T follicular helper cell (primary cell): ENCODE results near the gene CNTD1.
"Not testable (repeated sequence)": the region's sequence is repeated elsewhere in the genome, so short reads cannot be mapped to it uniquely, and the experiment has no call there.

Experiments
- DNase-seq: peaks from one replicate; pipeline ENCODE4 v3.0.0-alpha.2; 2020; ENCODE audit warnings: low read depth
- total RNA-seq, 2 experiments: gene quantifications; one replicate each; lab custom pipeline; 2026; lab: John Stamatoyannopoulos, UW

CNTD1 gene
- 0 to 0.12 reads per million in 2 experiments for total RNA-seq

- DNase-seq = peak; percentile 54
Observed at GRCh38 chr17:42798383-42799380, at the start of gene CNTD1, which contains the start of gene COA3. CNTD1 (plus strand) TSS chr17:42798861; CDS start chr17:42799068, 207 bp downstream. COA3 (minus strand) TSS chr17:42798704; CDS start chr17:42798681, 23 bp downstream.

GRCh38 chr17:42748908-42749798 lies 49.5 kb upstream of the CNTD1 start:
- no peak for DNase-seq

GRCh38 chr17:42750739-42751344 lies 47.8 kb upstream of the CNTD1 start:
- no peak for DNase-seq

- DNase-seq = no peak
Observed at GRCh38 chr17:42751628-42752027, 47.0 kb upstream of the CNTD1 start.

- DNase-seq = no peak
Observed at GRCh38 chr17:42754782-42755181, 43.9 kb upstream of the CNTD1 start.

GRCh38 chr17:42759982-42760651 lies 38.5 kb upstream of the CNTD1 start:
- DNase-seq = no peak

GRCh38 chr17:42760652-42761581 lies 37.7 kb upstream of the CNTD1 start, which contains the start of gene RAMP2:
RAMP2 (plus strand) TSS chr17:42761227; CDS start chr17:42761262, 35 bp downstream.
- no peak for DNase-seq

- no peak for DNase-seq
Observed at GRCh38 chr17:42761638-42762037, 37.0 kb upstream of the CNTD1 start.

- no peak for DNase-seq
Observed at GRCh38 chr17:42766124-42766523, 32.5 kb upstream of the CNTD1 start.

GRCh38 chr17:42767512-42767911 lies 31.1 kb upstream of the CNTD1 start:
- DNase-seq = no peak

GRCh38 chr17:42768006-42768405 lies 30.7 kb upstream of the CNTD1 start:
- not testable (repeated sequence) for DNase-seq

GRCh38 chr17:42769964-42770363 lies 28.7 kb upstream of the CNTD1 start:
- DNase-seq = not testable (repeated sequence)

GRCh38 chr17:42772945-42773289 lies 25.7 kb upstream of the CNTD1 start:
- no peak for DNase-seq

GRCh38 chr17:42773290-42774035 lies 25.2 kb upstream of the CNTD1 start, which contains the start of gene VPS25:
VPS25 (plus strand) TSS chr17:42773449; CDS start chr17:42773476, 27 bp downstream.
- DNase-seq = peak; percentile 58

- no peak for DNase-seq
Observed at GRCh38 chr17:42774066-42774745, 24.5 kb upstream of the CNTD1 start.

- DNase-seq = no peak
Observed at GRCh38 chr17:42775534-42776098, 23.0 kb upstream of the CNTD1 start.

GRCh38 chr17:42778570-42778969 lies 20.1 kb upstream of the CNTD1 start:
- DNase-seq = no peak

GRCh38 chr17:42779304-42779935 lies 19.2 kb upstream of the CNTD1 start:
- no peak for DNase-seq
